ENCODE data around the gene SLC25A4. TPM values are rescaled to one million over a fixed set of nuclear protein-coding genes. Genes with fewer than 3 reads are reported as not detected.

Gene SLC25A4
- total and polyA plus RNA-seq, 2 of the 4 experiments (the other 2 are of a cell fraction) = 16.0 to 21.6 TPM

DNA sequence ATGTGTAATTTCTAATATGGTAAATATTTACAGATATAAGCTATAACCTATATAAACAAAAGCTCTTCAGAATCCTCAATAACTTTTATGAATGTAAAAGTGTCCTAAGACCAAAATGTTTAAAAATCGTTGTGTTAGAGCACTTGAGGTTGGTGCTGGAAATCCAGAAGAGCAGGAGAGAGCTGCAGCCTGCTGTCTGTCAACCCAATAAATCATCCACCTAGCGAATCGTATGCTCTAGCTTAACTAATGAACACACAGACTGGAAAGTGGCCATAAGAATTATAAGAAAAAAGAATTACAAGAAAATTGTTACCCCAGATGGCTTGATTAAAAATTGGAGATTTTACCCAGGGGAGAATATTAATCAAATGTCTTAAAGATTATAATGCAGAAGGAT, 43.7 kb downstream of the SLC25A4 start:
- ChIA-PET CTCF (no interaction called here), POLR2A (ENCODE audit: unreplicated experiment) (no interaction called here)
- no peak overlapping the region for H2AFZ ChIP-seq (replicated peaks; ENCODE audit: low read length, poor library complexity)
- in situ Hi-C loops (cut with MboI; ENCODE audit: low sequenced_read_pairs) (loop anchor here (25.0 kb wide), 1 partner anchor 851 kb away; no protein-coding TSS in a partner anchor), intact Hi-C loops (cut with micrococcal nuclease) (no loop called here), dilution Hi-C loops (cut with HindIII; ENCODE audit: low sequenced_read_pairs, unreplicated experiment) (no loop called here)
- H3K9me1 ChIP-seq (ENCODE audit: insufficient read depth, low read length) = no peaks in the 10 kb centered on the region
- no peak for DNase-seq
- H2BK5ac ChIP-seq (ENCODE audit: low read depth, low read length, poor library complexity, severe bottlenecking) = no peak overlapping the region
- H3K27ac ChIP-seq (ENCODE audit: insufficient read depth, low read length) = no peak overlapping the region
- H2AK5ac ChIP-seq (ENCODE audit: low read depth, low read length) = no peak overlapping the region
- H3K4me2 ChIP-seq (ENCODE audit: low read depth, low read length) = no peak overlapping the region
- no peak overlapping the region for H2AK9ac ChIP-seq (replicated peaks; ENCODE audit: low read depth, low read length, poor library complexity)
- H2BK120ac ChIP-seq (ENCODE audit: low read depth, low read length) = no peak overlapping the region
- no peak overlapping the region for H3K9ac ChIP-seq (ENCODE audit: low read depth, low read length)
- no peak overlapping the region for H4K8ac ChIP-seq (ENCODE audit: low read depth in 2 of 2, low read length in 2 of 2)
- ATAC-seq (ENCODE audit: low read depth) = no peak
- no CpG with 5 or more reads among the region's 3 CpGs for WGBS, 2 experiments (ENCODE audit: extremely low coverage in 2 of 2, insufficient read length in 1 of 2)
- no peaks in the 10 kb centered on the region for H3K9me3 ChIP-seq (ENCODE audit: control insufficient read depth, insufficient read depth, low read length)
- H3K56ac ChIP-seq (ENCODE audit: extremely low read depth, insufficient read depth, low read length) = no peak overlapping the region
- no peak overlapping the region for H3K4ac ChIP-seq (ENCODE audit: low read depth, low read length)
- no TSS peak for BruUV-seq (replicated peaks)
- peaks cover 6% of the 10 kb centered on the region for H3K4me1 ChIP-seq (ENCODE audit: control insufficient read depth, insufficient read depth, low read length)
- H3K23ac ChIP-seq (ENCODE audit: low read depth, low read length) = no peak overlapping the region
- H3K36me3 ChIP-seq (ENCODE audit: control insufficient read depth, insufficient read depth, low read length) = peaks cover 9% of the 10 kb centered on the region
- no peak overlapping the region for H2BK20ac ChIP-seq (ENCODE audit: low read depth, low read length)
- H4K20me1 ChIP-seq (ENCODE audit: insufficient read depth, low read length) = peaks cover under 1% of the 10 kb centered on the region; the same call in 1 of the 2 replicates
- no peak overlapping the region for H3K18ac ChIP-seq (ENCODE audit: low read depth, low read length)
- peaks cover 12 to 20% of the 10 kb centered on the region in 2 experiments for H3K79me1 ChIP-seq (ENCODE audit: low read depth in 1 of 2, low read length in 2 of 2)
- H2BK15ac ChIP-seq (ENCODE audit: low read depth, low read length) = no peak overlapping the region
- no peak overlapping the region for H4K91ac ChIP-seq (ENCODE audit: insufficient read depth, low read depth, low read length)
- no peaks in the 10 kb centered on the region for H3K27me3 ChIP-seq (ENCODE audit: control insufficient read depth, insufficient read depth, low read length)
- H4K5ac ChIP-seq (ENCODE audit: low read depth, low read length) = no peak overlapping the region
- H3K14ac ChIP-seq (replicated peaks; ENCODE audit: low read depth, low read length) = no peak overlapping the region
- TF ChIP-seq RCOR1 (IDR thresholded peaks at IDR 0.05; ENCODE audit: insufficient replicate concordance, low read length) = no peak
- TF ChIP-seq MXI1 (IDR thresholded peaks at IDR 0.05; ENCODE audit: borderline replicate concordance, low read depth, low read length) = no peak
- TF ChIP-seq MAFK (IDR thresholded peaks at IDR 0.05; ENCODE audit: low read depth, low read length) = no peak
- no peak for TF ChIP-seq MAZ (IDR thresholded peaks at IDR 0.05; ENCODE audit: borderline replicate concordance, low read depth, low read length)
- TF ChIP-seq BHLHE40 (IDR thresholded peaks at IDR 0.05; ENCODE audit: low read depth, low read length) = no peak
- TF ChIP-seq POLR2A (IDR thresholded peaks at IDR 0.05; ENCODE audit: low read depth, low read length) = no peak
- TF ChIP-seq, protein P1, sequence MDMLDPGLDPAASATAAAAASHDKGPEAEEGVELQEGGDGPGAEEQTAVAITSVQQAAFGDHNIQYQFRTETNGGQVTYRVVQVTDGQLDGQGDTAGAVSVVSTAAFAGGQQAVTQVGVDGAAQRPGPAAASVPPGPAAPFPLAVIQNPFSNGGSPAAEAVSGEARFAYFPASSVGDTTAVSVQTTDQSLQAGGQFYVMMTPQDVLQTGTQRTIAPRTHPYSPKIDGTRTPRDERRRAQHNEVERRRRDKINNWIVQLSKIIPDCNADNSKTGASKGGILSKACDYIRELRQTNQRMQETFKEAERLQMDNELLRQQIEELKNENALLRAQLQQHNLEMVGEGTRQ (IDR thresholded peaks at IDR 0.05; ENCODE audit: low read depth, low read length) = no peak
- TF ChIP-seq CHD1 (IDR thresholded peaks at IDR 0.05; ENCODE audit: low read depth, low read length) = no peak
- H3K4me3 ChIP-seq (ENCODE audit: insufficient read depth, low read depth, low read length) = no peak overlapping the region

All from IMR-90 (cell line).